Urothelium cell line (cell line): Measurements from ENCODE around the gene ZNF608.

ENCODE experiments used
- DNase-seq: peaks from one replicate; pipeline ENCODE4 v3.0.0; 2011; ENCODE audit warnings: low spot score, mixed read lengths
- FAIRE-seq: peaks from 2 replicates; lab custom pipeline; 2011; peaks lifted over from hg19 to GRCh38; lab: Jason Lieb, UNC

ZNF608 gene

GRCh38 chr5:124740071-124740470 is 6.4 kb downstream of the ZNF608 start:
- DNase-seq (no peak), FAIRE-seq (no peak)

GRCh38 chr5:124739634-124740025 is 6.8 kb downstream of the ZNF608 start:
- no peak for DNase-seq

GRCh38 chr5:124738681-124739633 is 7.5 kb downstream of the ZNF608 start:
- FAIRE-seq (no peak), DNase-seq (no peak)

More at GRCh38 chr5:124739634-124740025, 6.8 kb downstream of the ZNF608 start:
- no peak for FAIRE-seq

- FAIRE-seq (no peak), DNase-seq (no peak)
These were observed 8.8 kb downstream of the ZNF608 start for GRCh38 chr5:124737651-124738050.

- DNase-seq: no peak
- FAIRE-seq: no peak
These were observed 9.6 kb downstream of the ZNF608 start for GRCh38 chr5:124736805-124737188.

GRCh38 chr5:124736082-124736804 is 10.2 kb downstream of the ZNF608 start:
- no peak for DNase-seq
- no peak for FAIRE-seq

- no peak for FAIRE-seq
These were observed 11.1 kb downstream of the ZNF608 start for GRCh38 chr5:124735169-124735858.

GRCh38 chr5:124734574-124735168 is 11.8 kb downstream of the ZNF608 start:
- DNase-seq (no peak), FAIRE-seq (no peak)

More at GRCh38 chr5:124735169-124735858, 11.1 kb downstream of the ZNF608 start:
- no peak for DNase-seq

GRCh38 chr5:124733329-124733650 is 13.1 kb downstream of the ZNF608 start:
- FAIRE-seq (no peak), DNase-seq (no peak)

- FAIRE-seq (no peak), DNase-seq (no peak)
These were observed 13.8 kb downstream of the ZNF608 start for GRCh38 chr5:124732428-124733328.

GRCh38 chr5:124730381-124730780 is 16.1 kb downstream of the ZNF608 start:
- FAIRE-seq: no peak
- no peak for DNase-seq

GRCh38 chr5:124729720-124730359 is 16.6 kb downstream of the ZNF608 start:
- DNase-seq (no peak), FAIRE-seq (no peak)

- DNase-seq (no peak), FAIRE-seq (no peak)
These were observed 17.5 kb downstream of the ZNF608 start for GRCh38 chr5:124728968-124729332.

- DNase-seq: no peak
- no peak for FAIRE-seq
These were observed 18.0 kb downstream of the ZNF608 start for GRCh38 chr5:124728331-124728967.

- DNase-seq (no peak), FAIRE-seq (no peak)
These were observed 19.6 kb downstream of the ZNF608 start for GRCh38 chr5:124726631-124727362.

- no peak for FAIRE-seq
- no peak for DNase-seq
These were observed 20.7 kb downstream of the ZNF608 start for GRCh38 chr5:124725622-124726258.

- FAIRE-seq (no peak), DNase-seq (no peak)
These were observed 21.4 kb downstream of the ZNF608 start for GRCh38 chr5:124725040-124725434.
